Stimulated activated CD8-positive, alpha-beta memory T cell treated with anti-CD3 and anti-CD28 coated beads, Interleukin-12 subunit alpha, Interleukin-12 subunit beta, amount 100 ng/mL, for 24 hours (primary cell): ENCODE results near the gene ROBO2.

Source experiments
- DNase-seq: peaks from one replicate; pipeline ENCODE4 v3.0.0-alpha.2; 2020; ENCODE audit errors: extremely low read depth

The ROBO2 gene

DNA sequence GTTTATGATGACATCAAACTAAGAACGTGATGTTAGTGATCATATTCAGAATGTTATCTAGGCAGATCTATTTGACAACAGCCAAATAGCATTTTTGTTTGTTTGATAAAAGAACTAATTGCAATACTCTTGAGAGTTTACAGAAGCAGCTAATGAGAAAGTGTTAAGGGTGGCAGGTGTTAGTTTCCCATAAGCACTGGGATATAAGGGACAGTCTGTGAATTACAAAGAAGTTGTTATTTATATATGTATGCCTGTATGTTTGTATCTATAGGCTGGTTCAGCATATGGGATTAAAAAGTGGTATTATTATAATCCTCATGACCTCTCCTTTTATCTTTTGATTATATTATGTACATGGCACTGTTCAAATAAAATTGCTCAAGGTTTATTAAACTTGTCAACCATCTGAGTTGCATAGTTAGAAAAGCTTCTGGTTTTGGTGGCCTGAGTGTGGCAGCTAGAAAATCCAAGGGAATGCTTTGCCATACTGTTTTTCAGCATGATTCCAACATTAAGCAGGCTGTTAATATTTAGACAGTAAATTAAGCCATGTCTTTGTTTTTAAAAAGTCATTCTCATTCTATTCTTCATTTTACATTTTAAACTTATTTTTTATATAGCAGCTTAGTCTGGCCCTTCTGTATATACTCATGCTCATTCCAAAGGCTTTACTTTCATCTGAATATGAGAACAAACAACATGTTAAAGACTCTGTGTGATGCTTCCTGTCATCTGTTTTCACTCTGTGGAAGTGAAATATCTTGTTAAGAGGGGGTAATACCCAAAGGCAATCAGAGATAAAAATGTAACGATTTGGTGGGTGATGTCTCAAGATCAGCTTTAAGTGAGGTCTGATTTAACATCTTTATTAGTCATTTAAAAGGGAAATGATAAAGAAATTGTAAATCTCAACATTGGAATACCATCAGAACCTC is 13.1 kb downstream of the ROBO2 start:
- no peak for DNase-seq

GRCh38 chr3:77053795-77054194 is 13.9 kb downstream of the ROBO2 start:
- DNase-seq = no peak

- no peak for DNase-seq
Observed at GRCh38 chr3:77055841-77056341, 16.0 kb downstream of the ROBO2 start.

- DNase-seq = no peak
Observed at GRCh38 chr3:77059354-77059753, 19.5 kb downstream of the ROBO2 start.

- DNase-seq = no peak
Observed at GRCh38 chr3:77063423-77063822, 23.5 kb downstream of the ROBO2 start.

DNA sequence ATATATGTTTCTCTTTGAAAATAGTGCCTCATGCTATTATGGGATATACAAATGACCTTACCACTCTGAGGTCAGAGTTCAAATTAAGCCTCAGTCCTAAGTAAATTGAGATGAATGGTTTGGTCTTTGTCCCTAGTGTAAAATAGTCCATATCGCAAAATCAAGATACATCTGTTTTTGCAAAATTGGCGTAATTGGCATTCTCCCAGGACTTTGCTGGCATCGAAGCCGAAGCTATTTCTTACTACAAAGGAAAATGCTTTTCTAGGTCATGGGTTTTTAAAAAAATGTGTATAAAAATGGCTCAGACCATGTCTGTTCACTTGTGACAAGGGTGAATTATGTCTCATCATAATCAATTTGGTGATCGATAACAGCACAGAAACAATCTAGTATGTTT is 25.9 kb downstream of the ROBO2 start:
- DNase-seq = no peak

GRCh38 chr3:77066829-77067228 is 26.9 kb downstream of the ROBO2 start:
- no peak for DNase-seq

GRCh38 chr3:77068808-77069207 is 28.9 kb downstream of the ROBO2 start:
- no peak for DNase-seq

DNA sequence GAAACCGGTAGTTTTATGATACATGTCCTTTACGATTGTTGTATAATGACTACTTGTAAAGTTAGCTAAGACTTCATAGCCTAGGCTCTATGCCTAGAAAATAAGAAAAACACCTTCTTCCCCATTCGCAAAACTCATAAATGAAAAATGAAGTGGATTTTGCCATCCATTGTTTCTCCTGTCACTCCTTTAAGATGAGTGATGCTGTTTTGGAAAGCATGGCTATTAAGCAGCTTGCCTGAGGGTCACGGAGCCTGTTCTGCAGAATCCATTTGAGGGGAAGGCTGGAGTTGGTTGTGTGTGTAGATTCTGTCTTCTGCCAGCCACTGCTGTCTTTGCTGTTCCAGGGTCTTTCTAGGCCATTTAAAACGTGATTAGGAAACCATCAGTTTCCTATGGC is 31.5 kb downstream of the ROBO2 start:
- DNase-seq = no peak

DNA sequence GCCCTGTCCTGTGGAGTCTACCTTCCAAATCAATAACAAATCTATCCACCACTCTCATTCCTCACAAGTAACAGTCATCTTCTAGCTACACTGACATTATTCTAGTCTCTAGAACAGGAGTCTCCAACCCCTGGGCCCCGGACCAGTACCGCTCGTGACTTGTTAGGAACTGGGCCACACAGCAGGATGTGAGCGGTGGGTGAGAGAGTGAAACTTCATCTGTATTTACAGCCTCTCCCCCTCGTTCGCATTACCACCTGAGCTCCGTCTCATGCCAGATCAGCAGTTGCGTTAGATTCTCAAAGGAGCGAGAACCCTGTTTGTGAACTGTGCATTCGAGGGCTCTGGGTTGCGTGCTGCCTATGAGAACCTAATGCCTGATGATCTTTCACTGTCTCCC is 31.9 kb downstream of the ROBO2 start:
- no peak for DNase-seq

- no peak for DNase-seq
Observed at GRCh38 chr3:77072232-77072631, 32.3 kb downstream of the ROBO2 start.

- DNase-seq = no peak
Observed at GRCh38 chr3:77078279-77078678, 38.4 kb downstream of the ROBO2 start.

DNA sequence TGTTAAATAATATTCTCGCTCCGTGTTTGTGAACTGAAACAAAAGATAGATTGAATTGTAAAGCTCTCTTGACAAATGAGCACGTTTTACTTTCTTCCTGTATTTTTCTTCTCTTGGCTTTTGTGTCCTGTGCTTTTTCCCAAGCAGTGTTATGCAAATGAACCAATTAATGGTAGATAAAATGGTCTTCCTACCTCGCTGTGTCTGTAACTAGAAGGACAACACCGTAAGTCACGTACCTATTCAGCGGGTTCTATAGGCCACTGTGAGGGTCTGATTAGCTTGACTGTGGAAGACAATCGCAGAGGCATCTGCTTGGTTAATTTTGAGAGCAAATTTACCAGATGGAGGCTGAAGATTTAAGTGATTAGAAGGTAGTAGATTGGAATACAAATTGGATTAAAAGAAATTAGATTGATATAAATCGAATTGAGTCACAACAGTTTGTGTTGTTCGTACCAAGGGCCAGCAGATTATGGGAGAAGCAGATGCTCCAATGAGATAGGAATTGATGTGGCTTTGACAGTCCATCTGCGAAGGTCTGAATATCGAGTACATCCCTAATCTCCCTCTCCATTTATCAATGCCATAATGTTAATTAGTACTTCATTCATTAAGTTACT is 40.2 kb downstream of the ROBO2 start:
- no peak for DNase-seq

- DNase-seq = no peak
Observed at GRCh38 chr3:77081240-77081661, 41.4 kb downstream of the ROBO2 start.

- DNase-seq = no peak
Observed at GRCh38 chr3:77084511-77084910, 44.6 kb downstream of the ROBO2 start.

- no peak for DNase-seq
Observed at GRCh38 chr3:77086408-77086807, 46.5 kb downstream of the ROBO2 start.

DNA sequence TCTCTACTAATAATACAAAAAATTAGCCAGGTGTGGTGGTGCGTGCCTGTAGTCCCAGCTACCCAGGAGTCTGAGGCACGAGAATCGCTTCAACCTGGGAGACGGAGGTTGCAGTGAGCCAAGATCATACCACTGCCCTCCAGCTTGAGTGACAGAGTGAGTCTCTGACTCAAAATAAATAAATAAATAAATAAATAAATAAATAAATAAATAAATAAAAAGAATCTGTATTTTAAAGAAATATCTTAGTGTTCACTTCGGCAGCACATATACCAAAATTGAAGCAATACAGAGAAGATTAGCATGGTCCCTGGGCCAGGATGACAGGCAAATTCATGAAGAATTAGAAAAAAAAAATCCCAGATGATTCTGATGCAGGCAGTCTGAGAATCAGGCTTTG is 51.9 kb downstream of the ROBO2 start:
- no peak for DNase-seq

GRCh38 chr3:77093101-77093500 is 53.2 kb downstream of the ROBO2 start:
- no peak for DNase-seq

GRCh38 chr3:77096145-77096544 is 56.2 kb downstream of the ROBO2 start:
- no peak for DNase-seq

GRCh38 chr3:77096966-77097890 is 57.3 kb downstream of the ROBO2 start:
- DNase-seq = no peak

DNA sequence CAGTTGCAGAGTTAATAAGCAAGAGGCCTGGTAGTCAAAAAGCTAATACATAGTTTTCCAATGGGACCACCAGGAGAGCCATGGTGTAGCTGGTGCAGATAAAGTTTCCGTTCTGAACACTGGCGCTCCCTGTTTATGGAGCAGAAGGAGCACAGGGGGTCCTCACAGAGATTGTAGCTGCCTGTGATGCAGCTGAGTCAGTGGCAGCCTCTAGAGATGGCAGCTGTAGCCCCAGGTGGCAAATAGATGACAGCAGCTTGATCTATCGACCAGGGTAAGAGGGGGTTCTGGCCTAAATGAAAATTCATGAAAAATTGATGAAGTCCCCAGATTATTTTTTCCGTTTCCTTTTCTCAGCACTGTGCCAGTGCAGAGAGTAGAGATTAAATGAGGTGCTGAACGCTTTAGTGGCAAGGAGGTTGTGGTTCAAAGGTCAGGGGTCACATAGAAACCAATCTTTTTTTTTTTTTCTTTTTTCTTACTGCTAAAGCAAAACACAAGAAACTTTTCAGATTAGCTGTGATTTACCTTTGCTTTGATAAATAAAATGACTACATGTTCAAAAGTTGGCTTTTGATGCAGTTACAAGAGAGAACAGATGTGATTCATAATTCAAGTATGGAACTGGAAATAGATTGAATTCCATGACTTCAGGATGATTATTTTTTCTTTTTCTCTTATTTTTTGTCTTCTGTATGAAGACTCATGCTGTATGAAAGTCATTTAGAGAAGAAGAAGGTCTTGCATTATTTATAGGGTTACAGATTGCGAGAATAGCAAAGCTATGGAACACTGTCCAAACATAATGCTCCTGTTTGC is 63.3 kb downstream of the ROBO2 start:
- no peak for DNase-seq
